Stimulated activated CD8-positive, alpha-beta memory T cell treated with anti-CD3 and anti-CD28 coated beads, Interleukin-12 subunit alpha, Interleukin-12 subunit beta, amount 100 ng/mL, for 24 hours (primary cell): ENCODE data around the gene CTSW.

Experiments
- DNase-seq: peaks from one replicate; pipeline ENCODE4 v3.0.0-alpha.2; 2020; ENCODE audit errors: extremely low read depth

The CTSW gene

GRCh38 chr11:65867284-65868071 is 12.2 kb upstream of the CTSW start:
- no peak for DNase-seq

- DNase-seq = no peak
These were observed 11.5 kb upstream of the CTSW start for GRCh38 chr11:65868076-65868667.

GRCh38 chr11:65868907-65869306 is 10.7 kb upstream of the CTSW start:
- no peak for DNase-seq

GRCh38 chr11:65869643-65870306 is 9.9 kb upstream of the CTSW start:
- DNase-seq = no peak

- DNase-seq = no peak
These were observed 9.4 kb upstream of the CTSW start for GRCh38 chr11:65870307-65870658.

- DNase-seq = no peak
These were observed 8.6 kb upstream of the CTSW start for GRCh38 chr11:65870706-65871681.

GRCh38 chr11:65871811-65872548 is 7.7 kb upstream of the CTSW start:
- DNase-seq = no peak

GRCh38 chr11:65872586-65873317 is 6.9 kb upstream of the CTSW start, which contains the start of gene EFEMP2:
Gene EFEMP2 (minus strand): TSS chr11:65872800. CDS start chr11:65872354, 446 bp downstream.
- no peak for DNase-seq

- DNase-seq = peak; percentile 83
These were observed 6.1 kb upstream of the CTSW start for GRCh38 chr11:65873318-65874156.

- DNase-seq = no peak
These were observed 390 bp downstream of the CTSW start for GRCh38 chr11:65880027-65880426.

- DNase-seq = no peak
These were observed 1.3 kb downstream of the CTSW start for GRCh38 chr11:65880844-65881421.

GRCh38 chr11:65882120-65883057 is 2.8 kb downstream of the CTSW start:
- no peak for DNase-seq

GRCh38 chr11:65883058-65883761 is 3.6 kb downstream of the CTSW start:
- no peak for DNase-seq

- no peak for DNase-seq
These were observed 4.4 kb downstream of the CTSW start for GRCh38 chr11:65883786-65884715.

GRCh38 chr11:65884716-65885092 is 5.1 kb downstream of the CTSW start:
- DNase-seq = no peak

- no peak for DNase-seq
These were observed 5.6 kb downstream of the CTSW start for GRCh38 chr11:65885231-65885630.
